Ovary (tissue), 3 donors: ENCODE results near the gene KRT7.

ENCODE experiments used
- CTCF ChIP-seq, 3 donors: fragments of 450-650 bp in 2 of 3; fragments of 200-600 bp in 1 of 3; IDR thresholded peaks; one replicate each; pipeline versions ENCODE4 v1.5.1 to v1.8.0; 2016 to 2022; ENCODE audit warnings: antibody characterized with exemption in 3 of 3, mild to moderate bottlenecking in 1 of 3
- POLR2A ChIP-seq: fragments of 450-650 bp; IDR thresholded peaks from one replicate; pipeline ENCODE4 v1.6.1; 2017; ENCODE audit warnings: antibody characterized with exemption, mild to moderate bottlenecking, moderate library complexity
- donor health status: DM: no; HTN: no; CAD: no.

- no peak for TF ChIP-seq CTCF (IDR thresholded peaks at IDR 0.05)
- TF ChIP-seq POLR2A: no peak
These were observed 23.7 kb upstream of the KRT7 start for GRCh38 chr12:52209321-52209720.
